Nasal cavity respiratory epithelium epithelial cell of viscerocranial mucosa (primary cell): ENCODE measurements around the gene GUCY2D. TPM values are rescaled to one million over a fixed set of nuclear protein-coding genes. Genes with fewer than 3 reads are reported as not detected.

Experiments used
- total RNA-seq: library from RNA; depleted of rRNA; stranded (reverse); fragments of >200 nt; gene quantifications from 2 replicates; pipeline ENCODE4 v1.2.3, GENCODE V29; 2014

Gene GUCY2D
- total RNA-seq: 0.28 TPM in 1 of 2 replicates, not detected in the other

DNA sequence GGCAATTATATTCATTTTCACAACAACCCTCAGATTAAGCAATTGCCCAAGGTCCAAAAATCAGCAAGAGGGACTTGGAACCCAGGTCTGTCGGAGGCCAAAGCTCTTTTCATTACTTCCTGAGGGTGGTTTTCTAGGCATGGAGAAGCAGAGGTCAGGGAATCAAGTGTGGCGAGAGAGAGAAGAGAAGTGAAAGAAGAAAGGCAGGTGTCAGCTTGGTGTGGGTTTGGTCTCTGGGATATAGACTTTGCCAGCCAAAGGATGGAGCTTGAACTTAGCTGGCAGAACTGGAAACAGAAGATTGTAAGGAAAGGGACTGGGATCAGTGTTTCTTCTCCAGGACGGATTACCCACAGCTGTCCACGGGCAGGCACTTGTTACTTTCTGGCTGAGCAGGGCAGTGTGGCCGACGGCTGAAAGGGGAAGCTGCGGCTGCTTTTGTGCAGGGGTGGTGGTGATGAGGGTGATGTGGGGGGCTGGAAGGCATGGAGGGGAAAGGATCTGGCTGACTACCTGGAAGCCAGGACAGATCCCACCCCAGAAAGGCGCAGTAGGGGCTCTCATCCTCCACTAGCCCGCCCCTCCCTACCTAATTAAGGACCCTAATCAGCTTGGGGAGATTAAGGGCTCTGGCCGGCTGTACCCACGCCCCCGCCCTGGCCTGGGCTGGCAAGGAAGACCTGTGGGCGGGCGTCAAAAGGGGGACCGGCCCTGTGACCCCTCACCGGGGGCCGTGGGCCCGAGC lies at the start of gene GUCY2D:
Gene GUCY2D, plus strand, starts transcription at position 640 of the 745 bp plus-strand sequence. CDS start 433 bp downstream, outside the sequence.

DNA sequence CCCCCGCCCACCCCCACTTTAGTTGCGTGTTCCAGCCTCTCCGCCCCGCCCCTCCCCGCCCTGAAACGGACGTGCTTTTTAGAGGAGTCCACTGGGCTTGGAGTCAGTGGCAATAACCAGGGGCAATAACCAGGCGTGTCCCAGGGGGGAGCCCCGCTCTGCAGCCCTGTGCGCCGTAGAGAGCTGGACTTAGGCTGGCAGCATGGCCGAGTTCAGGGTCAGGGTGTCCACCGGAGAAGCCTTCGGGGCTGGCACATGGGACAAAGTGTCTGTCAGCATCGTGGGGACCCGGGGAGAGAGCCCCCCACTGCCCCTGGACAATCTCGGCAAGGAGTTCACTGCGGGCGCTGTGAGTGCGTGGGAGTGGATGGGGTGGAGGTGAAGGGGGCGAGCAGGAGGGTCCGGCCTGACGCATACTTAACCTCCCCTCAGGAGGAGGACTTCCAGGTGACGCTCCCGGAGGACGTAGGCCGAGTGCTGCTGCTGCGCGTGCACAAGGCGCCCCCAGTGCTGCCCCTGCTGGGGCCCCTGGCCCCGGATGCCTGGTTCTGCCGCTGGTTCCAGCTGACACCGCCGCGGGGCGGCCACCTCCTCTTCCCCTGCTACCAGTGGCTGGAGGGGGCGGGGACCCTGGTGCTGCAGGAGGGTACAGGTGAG lies 36.7 kb downstream of the GUCY2D start, which contains the start of gene ALOX15B:
Gene ALOX15B, plus strand, starts transcription at position 106 of the 657 bp plus-strand sequence. Its CDS starts 97 bp downstream, at position 203.

Other genes starting within 250 kb of the GUCY2D start
- 5.5 and 35.3 TPM in 2 replicates for gene KDM6B, start 168.4 kb upstream of the GUCY2D start, total RNA-seq
- under 0.01 and 0.85 TPM in 2 replicates for gene TMEM88, start 147.5 kb upstream of the GUCY2D start, total RNA-seq
- 18.2 and 27.3 TPM in 2 replicates for gene NAA38, start 145.1 kb upstream of the GUCY2D start, total RNA-seq
- gene CYB5D1, start 144.6 kb upstream of the GUCY2D start, total RNA-seq: 15.7 and 16.4 TPM in 2 replicates
- 62.2 and 167 TPM in 2 replicates for gene CHD3, start 113.8 kb upstream of the GUCY2D start, total RNA-seq
- 12.6 and 15.2 TPM in 2 replicates for gene RNF227, start 86.3 kb upstream of the GUCY2D start, total RNA-seq
- under 0.01 and 0.21 TPM in 2 replicates for gene KCNAB3, start 72.8 kb upstream of the GUCY2D start, total RNA-seq
- 26.7 and 47.7 TPM in 2 replicates for gene TRAPPC1, start 70.7 kb upstream of the GUCY2D start, total RNA-seq
- 12.0 and 18.7 TPM in 2 replicates for gene CNTROB, start 70.4 kb upstream of the GUCY2D start, total RNA-seq
- gene ALOX15B, start 36.4 kb downstream of the GUCY2D start, total RNA-seq: 20.8 and 72.9 TPM in 2 replicates
- gene ALOX12B, start 85.1 kb downstream of the GUCY2D start, total RNA-seq: 0.57 and 1.7 TPM in 2 replicates
- 2.3 and 3.1 TPM in 2 replicates for gene ALOXE3, start 115.9 kb downstream of the GUCY2D start, total RNA-seq
- gene HES7, start 121.5 kb downstream of the GUCY2D start, total RNA-seq: 0.28 and 1.0 TPM in 2 replicates
- 28.0 and 74.1 TPM in 2 replicates for gene PER1, start 149.8 kb downstream of the GUCY2D start, total RNA-seq
- gene VAMP2, start 160.3 kb downstream of the GUCY2D start, total RNA-seq: 3.8 and 4.4 TPM in 2 replicates
- gene TMEM107, start 173.8 kb downstream of the GUCY2D start, total RNA-seq: 17.7 and 18.1 TPM in 2 replicates
- gene BORCS6, start 187.6 kb downstream of the GUCY2D start, total RNA-seq: 4.1 and 5.3 TPM in 2 replicates
- gene AURKB, start 208.0 kb downstream of the GUCY2D start, total RNA-seq: under 0.01 and 0.21 TPM in 2 replicates
- 4.8 and 9.1 TPM in 2 replicates for gene CTC1, start 245.4 kb downstream of the GUCY2D start, total RNA-seq
- 11.3 and 13.7 TPM in 2 replicates for gene PFAS, start 246.7 kb downstream of the GUCY2D start, total RNA-seq